Upper lobe of left lung (tissue), 4 donors: ENCODE results near the gene CS.

ENCODE experiments used
- EP300 ChIP-seq, 4 donors: sonication (generic); formaldehyde crosslinking; IDR thresholded peaks; one replicate each; pipeline ENCODE4 v1.5.1; 2017; ENCODE audit warnings: antibody characterized with exemption in 4 of 4, control low read depth in 2 of 4
- POLR2AphosphoS5 ChIP-seq, 2 donors: sonication (generic); formaldehyde crosslinking; IDR thresholded peaks; one replicate each; pipeline ENCODE4 v1.5.1; 2017; ENCODE audit warnings: antibody characterized with exemption in 2 of 2

GRCh38 chr12:56271031-56271430, 29.1 kb downstream of the CS start:
- no peak for TF ChIP-seq EP300 (IDR thresholded peaks at IDR 0.05)
- TF ChIP-seq POLR2AphosphoS5 (IDR thresholded peaks at IDR 0.05): no peak
